ENCODE measurements around the gene TDRD12. TPM values are rescaled to one million over a fixed set of nuclear protein-coding genes. Genes with fewer than 3 reads are reported as not detected.
"Not testable (repeated sequence)": the region's sequence is repeated elsewhere in the genome, so short reads cannot be mapped to it uniquely, and the experiment has no call there.

The TDRD12 gene
- polyA plus RNA-seq, 3 donors, result 0.12 to 0.80 (median 0.69) TPM

DNA sequence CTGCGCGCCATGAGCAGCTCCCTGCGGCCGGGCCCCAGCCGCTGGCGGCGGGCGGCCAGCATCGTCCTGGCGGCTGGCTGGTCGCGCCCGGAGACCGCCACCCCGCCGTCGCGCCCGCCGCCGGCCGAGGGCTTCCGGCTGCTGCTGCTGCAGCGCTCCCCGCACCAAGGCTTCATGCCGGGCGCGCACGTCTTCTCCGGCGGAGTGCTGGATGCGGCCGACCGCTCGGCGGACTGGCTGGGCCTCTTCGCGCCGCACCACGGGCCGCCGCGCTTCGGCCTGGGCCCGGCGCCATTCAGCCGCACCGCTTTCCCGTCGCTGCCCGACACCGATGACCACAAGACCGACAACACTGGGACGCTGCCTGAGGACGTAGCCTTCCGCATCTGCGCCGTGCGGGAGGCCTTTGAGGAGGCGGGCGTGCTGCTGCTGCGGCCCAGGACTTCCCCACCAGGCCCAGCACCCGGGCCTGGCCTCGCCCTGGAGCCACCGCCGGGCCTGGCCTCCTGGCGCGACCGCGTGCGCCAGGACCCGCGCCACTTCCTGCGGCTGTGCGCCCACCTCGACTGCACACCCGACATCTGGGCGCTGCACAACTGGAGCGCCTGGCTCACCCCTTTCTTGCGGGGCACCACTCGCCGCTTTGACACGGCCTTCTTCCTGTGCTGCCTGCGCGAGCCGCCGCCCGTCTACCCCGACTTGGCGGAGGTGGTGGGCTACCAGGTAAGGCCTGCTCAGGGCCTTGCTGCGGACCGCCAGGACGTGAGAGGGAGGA lies 27.4 kb upstream of the TDRD12 start:
- no peak for DNase-seq (ENCODE audit: low read depth in 3 of 3, low spot score in 2 of 3)

DNA sequence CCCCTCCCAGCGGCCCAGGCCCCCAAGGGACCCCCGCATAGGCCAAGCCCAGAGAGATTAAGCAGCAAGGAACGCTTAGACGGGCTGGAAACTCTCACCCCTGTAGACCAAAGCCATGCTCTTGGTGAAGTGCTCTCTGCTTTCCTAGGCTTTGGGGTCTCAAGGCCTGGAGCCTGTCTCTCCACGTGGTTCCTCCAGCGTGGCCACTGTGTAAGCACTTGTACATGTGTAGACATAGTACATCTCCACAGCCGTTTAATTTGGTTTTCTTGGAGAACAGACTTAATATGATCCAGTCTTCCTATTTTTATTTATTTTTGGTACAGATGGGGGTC lies 26.9 kb upstream of the TDRD12 start:
- DNase-seq (ENCODE audit: low read depth in 3 of 3, low spot score in 2 of 3), result no peak

DNA sequence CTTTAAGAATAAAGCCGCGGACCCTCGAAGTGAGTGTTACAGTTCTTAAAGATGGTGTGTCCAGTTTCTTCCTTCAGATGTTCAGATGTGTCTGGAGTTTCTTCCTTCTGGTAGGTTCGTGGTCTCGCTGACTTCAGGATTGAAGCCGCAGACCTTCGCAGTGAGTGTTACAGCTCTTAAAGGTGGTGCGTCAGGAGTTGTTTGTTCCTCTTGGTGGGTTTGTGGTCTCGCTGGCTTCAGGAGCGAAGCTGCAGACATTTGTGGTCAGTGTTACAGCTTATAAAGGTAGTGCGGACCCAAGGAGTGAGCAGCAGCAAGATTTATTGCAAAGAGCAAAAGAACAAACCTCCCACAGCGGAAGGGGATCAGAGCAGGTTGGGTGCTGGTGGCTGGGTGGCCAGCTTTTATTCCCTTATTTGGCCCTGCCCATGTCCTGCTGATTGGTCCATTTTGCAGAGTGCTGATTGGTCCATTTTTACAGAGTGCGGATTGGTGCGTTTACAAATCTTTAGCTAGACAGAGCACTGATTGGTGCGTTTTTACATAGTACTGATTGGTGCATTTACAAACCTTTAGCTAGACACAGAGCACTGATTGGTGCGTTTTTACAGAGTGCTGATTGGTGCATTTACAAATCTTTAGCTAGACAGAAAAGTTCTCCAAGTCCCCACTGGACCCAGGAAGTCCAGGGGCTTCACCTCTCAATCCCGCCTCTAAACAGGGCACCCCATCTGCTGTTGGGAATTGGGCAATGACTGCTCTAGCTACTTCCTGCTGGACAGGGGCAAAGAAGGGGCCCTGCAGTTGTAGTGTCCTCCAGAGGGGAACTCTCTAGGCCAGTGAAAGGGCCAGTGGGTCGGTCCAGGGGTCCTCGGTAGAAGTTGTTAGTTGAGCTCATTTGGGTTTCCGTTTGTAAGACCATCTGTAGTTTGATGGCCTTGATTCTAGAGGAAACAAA lies 26.1 kb upstream of the TDRD12 start:
- not testable (repeated sequence) for DNase-seq (ENCODE audit: low read depth in 3 of 3, low spot score in 2 of 3)

DNA sequence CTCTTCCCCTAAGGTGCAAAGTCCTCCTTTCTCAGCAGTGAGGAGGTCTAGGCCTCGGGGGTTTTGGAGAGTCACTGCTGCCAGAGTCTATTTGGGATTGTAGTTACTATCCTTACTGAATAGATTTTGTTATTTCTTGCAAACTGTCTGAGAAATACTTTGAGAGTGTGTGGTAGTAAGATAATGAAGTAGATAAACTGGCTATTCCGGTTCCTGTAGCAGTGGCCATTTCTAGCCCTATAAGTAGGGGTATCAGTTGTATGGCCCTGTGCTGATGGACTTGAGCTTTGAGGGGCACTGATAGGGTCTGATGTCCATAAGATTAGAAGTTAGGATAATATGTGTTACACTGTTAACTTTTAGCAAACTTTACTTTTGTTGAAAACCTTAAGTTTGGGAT lies 25.3 kb upstream of the TDRD12 start:
- DNase-seq (ENCODE audit: low read depth in 3 of 3, low spot score in 2 of 3), result not testable (repeated sequence)

DNA sequence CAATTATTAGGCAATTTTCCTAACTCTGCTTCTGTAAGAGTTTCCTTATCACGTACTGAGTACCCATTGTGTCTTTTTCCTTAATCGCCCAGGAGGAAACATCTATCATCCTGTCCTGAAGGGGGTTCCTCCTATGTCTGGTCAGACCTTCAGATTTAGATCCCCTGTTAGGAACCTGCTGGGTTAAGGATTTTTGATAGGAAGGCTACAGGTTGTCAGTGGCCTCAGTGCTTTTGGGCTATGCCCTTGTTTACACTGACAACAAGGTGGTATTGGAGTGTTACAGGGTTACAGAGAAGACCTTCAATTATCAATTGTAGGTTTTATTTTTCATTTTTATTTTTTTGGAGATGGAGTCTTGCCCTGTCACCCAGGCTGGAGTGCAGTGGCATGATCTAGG lies 24.7 kb upstream of the TDRD12 start:
- DNase-seq (ENCODE audit: low read depth in 3 of 3, low spot score in 2 of 3), result not testable (repeated sequence)

DNA sequence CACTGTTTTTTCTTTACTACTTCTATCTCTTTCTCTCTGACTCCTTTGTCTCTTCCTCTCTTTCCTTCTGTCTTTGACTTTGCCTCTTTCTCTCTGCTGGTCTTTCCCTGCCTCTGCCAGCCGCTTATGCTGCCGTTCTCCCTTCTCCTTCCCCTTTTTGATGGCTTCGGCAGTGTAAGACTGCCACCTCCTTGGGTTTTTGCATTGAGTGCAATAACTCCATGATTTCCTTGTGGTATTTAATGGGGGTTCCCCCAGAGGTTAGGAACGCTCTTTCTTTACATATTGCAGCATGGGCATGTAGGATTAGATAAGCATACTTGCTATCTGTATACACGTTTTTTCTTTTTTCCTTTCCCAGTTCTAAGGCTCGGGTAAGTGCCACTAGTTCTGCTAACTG lies 24.1 kb upstream of the TDRD12 start:
- DNase-seq (ENCODE audit: low read depth in 3 of 3, low spot score in 2 of 3), result not testable (repeated sequence)

DNA sequence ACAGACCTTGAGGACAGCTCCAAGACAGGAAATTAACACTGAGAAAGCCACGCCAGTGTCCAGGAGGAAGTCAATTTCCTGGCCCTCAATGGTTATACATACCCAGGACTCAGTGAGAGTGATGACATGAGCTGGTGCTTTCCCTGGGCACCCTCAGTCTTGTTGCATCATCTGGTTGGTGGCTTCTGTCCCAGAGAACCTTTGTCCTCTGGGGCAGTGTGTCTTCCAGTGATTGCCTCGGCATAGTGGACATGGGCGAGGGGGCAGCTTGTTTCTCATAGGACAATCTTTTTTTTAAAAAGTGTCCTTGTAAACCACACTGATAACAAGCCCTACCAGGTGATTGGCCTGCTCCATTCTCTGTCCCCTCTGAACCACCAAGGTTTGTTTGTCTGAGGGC lies 22.8 kb upstream of the TDRD12 start:
- not testable (repeated sequence) for DNase-seq (ENCODE audit: low read depth in 3 of 3, low spot score in 2 of 3)

DNA sequence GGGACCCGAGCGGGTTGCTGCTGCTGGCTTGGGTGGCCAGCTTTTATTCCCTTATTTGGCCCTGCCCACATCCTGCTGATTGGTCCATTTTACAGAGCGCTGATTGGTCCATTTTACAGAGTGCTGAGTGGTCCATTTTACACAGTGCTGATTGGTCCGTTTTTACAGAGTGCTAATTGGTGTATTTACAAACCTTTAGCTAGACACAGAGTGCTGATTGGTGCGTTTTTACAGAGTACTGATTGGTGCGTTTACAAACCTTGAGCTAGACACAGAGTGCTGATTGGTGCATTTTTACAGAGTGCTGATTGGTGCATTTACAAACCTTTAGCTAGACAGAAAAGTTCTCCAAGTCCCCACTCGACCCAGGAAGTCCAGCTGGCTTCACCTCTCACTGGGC lies 19.4 kb upstream of the TDRD12 start:
- DNase-seq (ENCODE audit: low read depth in 3 of 3, low spot score in 2 of 3), result not testable (repeated sequence)

DNA sequence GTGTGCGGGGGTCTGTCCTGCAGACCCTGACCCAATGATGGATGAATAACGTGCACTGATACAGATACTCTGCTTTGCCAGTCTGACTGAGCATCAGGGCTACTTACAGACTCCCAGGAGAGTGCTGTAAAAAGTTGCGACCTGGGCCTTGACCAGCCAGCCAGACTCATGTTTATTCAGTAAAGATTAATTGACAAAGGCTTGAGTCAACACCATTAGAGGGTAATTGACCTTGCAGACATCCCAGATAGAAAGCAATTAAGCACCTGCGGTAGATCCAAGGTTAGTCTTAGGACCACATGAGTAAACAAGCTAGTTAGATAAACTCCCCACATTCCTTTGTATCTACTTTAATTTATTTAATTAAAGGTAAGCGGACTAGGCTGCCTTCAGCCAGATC lies 17.6 kb upstream of the TDRD12 start:
- DNase-seq (ENCODE audit: low read depth in 3 of 3, low spot score in 2 of 3), result no peak

DNA sequence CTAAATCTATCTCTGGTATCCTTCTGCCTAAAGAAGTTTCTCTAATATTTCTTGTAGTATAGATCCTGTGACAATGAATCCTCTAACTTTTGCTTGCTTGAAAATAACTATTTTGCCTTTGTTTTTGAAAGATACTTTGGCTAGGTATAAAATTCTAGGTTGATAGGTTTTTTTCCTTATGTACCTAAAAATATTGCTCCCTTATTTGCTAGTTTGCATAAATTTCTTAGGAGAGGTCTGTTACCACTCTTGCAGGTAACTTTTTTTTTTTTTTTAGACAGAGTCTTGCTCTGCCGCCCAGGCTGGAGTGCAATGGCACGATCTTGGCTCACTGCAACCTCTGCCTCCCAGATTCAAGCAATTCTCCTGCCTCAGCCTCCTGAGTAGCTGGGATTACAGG lies 15.6 kb upstream of the TDRD12 start:
- not testable (repeated sequence) for DNase-seq (ENCODE audit: low read depth in 3 of 3, low spot score in 2 of 3)

DNA sequence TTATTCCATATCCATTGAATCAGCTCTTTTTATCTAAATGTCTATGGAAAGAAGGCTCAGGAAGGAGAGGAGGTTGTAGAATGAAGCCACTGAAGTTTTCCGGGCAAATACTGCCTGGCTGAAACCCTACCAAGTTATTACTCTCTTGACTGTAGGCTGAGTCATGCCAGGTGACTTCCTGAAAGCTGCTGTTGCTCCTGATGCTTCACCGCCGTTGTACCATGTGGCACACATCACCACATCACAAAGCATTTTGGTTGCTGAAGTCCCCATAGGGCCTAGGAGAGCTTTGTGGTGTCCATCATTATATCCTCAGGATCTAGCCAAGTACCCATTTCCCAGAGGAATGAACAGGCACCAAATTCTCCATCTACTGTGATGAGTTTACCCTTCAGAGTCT lies 11.1 kb upstream of the TDRD12 start:
- no peak for DNase-seq (ENCODE audit: low read depth in 3 of 3, low spot score in 2 of 3)

DNA sequence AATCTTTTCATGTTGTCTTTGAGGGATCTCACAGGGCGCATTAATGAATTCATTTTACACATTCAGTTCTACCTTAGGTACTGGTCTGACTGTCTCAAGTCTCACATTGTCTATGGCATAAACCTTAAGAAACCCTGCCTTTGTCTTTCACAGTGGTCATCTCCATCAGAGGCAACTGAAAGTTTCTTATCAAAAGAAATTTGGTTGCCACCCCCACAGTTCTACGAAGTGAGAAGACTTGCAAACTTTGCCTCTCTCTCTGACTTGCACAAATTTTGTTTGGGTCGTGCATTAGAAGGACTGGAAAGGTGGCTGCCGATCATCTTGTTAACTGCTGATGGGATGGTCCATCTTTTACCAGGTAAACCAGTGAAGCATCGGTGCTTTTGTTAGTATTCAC lies 10.5 kb upstream of the TDRD12 start:
- no peak for DNase-seq (ENCODE audit: low read depth in 3 of 3, low spot score in 2 of 3)

DNA sequence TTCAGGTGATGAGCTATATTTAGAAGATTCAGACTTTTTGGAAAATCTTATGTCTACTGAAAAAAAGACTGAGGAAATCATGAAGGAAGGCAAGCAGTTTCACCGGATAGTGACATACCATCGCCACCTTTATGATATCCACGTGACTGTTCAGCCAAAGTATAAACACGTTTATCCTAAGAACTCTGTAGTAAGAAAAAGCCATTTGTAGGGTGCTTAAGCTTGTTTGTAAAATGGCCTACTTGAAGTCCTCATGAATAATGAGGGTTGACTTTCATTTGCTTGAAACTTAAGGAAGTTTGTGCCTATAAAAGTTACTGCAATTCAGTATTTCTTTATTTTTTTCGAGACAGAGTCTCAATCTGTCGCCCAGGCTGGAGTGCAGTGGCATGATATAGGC lies 7.8 kb upstream of the TDRD12 start:
- no peak for DNase-seq (ENCODE audit: low read depth in 3 of 3, low spot score in 2 of 3)

DNA sequence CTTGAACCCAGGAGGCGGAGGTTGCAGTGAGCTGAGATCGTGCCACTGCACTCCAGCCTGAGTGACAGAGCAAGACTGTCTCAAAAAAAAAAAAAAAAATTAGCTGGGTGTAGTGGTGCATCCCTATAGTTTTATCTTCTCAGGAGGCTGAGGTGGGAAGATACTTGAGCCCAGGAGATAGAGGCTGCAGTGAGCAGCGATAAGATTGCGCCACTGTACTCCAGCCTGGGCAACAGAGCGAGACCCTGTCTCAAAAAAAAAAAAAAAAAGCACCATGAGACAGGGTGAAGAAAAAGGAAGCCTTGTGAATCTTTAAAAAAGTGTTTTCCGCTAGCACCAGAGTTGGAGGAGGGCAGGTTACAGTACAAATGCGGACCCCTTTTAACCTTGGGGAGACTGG lies 3.4 kb upstream of the TDRD12 start:
- not testable (repeated sequence) for DNase-seq (ENCODE audit: low read depth in 3 of 3, low spot score in 2 of 3)

DNA sequence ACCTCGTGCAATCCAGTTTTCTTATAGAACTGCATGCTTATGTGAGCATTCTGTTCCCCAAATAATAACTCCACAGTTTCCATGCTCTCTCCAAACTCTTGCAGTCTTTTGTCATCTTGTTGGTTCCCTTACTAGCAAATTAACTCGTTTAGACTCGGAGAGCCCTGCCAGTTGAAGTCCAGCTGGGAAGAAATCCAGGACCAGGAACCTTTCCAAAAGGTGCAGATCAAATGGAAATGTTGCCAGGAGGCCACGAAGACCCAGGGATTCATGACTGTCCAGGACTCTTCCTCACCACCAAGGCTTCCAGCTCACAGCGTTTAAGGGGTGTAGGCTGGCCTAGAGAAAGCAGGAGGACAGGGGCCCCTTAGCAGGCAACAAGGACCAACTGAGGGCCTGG lies 2.1 kb upstream of the TDRD12 start:
- no peak for DNase-seq (ENCODE audit: low read depth in 3 of 3, low spot score in 2 of 3)

DNA sequence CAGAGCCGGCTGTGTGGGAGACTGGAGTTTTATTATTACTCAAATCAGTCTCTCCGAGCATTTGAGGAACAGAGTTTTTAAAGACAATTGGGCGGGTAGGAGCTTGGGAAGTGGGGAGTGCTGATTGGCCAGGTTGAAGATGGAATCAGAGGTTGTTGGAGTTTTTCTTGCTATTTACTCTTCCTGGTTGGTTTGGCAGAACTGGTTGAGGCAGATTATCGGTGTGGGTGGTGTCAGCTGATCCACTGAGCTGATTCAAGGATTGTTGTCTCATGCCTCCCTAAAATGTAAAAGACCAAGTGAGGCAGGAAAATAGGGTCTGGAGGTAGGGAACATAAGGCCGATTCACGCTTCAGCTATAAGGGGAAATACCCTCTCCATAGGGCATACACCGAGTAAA lies 1.3 kb upstream of the TDRD12 start:
- no peak for DNase-seq (ENCODE audit: low read depth in 3 of 3, low spot score in 2 of 3)

DNA sequence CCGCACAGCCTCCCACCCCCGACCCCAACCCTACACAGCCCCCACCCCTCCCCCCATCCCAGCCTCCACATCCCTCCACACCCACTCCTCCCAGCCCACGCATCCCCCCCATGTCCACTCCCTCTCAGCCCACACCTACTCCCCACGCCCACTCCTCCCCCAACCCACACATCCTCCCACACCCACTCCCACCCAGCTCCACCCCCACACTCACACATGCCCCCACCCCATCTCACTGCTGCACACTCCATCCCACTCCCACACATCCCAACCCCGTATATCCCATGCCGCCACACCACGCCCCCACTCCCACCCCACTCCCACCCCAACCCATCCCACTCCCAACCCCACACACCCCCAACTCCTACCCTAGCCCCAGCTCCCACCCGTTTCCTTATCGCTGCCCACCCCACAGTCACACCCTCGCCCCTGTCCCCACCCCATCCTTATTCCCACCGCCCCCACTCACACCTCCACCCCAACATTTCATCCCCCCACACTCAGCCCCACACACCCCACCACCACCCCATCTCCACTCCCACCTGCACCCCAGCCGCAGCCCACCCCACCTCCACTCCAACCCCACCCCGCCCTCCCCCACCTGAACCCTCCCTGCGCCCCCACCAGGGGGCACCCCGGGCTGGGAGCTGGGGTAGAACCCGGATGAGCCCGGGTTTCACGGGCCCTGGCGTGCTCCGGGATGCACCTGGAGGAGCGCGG lies 809 bp downstream of the TDRD12 start:
- DNase-seq (ENCODE audit: low read depth in 3 of 3, low spot score in 2 of 3), result no peak

DNA sequence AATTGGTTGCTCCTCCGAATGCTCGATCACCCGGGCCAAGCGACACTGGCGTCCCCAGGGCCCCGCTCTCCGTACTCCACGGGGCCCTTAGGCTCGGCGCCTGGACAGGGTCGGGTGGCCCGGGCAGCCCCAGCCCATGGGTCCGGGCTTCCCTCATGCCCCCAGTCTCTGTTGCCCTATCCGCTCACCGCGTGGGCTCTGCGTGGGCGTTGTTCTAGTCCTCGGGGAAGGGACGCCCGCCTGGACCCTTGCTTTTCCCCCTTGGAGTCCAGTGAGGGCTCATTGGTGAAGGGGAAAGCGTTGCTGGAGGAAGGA lies 1.3 kb downstream of the TDRD12 start:
- no peak for DNase-seq (ENCODE audit: low read depth in 3 of 3, low spot score in 2 of 3)

DNA sequence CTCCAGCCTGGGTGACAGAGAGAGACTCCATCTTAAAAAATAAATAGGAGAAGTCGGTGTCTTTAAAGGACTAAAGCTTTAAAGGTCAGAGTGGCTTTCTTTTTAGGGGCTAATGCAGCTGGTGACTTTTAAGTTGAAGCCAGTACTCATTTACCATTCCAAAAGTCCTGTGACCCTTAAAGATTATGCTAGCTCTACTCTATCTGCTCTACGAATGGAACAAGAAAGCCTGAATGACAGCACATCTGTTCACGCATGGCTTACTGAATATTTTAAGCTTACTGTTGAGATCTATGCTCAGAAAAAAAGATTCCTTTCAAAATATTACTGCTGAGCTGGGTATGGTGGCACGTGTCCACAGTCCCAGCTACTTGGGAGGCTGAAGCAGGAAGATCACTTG lies 16.4 kb downstream of the TDRD12 start:
- no peak for DNase-seq (ENCODE audit: low read depth in 3 of 3, low spot score in 2 of 3)

DNA sequence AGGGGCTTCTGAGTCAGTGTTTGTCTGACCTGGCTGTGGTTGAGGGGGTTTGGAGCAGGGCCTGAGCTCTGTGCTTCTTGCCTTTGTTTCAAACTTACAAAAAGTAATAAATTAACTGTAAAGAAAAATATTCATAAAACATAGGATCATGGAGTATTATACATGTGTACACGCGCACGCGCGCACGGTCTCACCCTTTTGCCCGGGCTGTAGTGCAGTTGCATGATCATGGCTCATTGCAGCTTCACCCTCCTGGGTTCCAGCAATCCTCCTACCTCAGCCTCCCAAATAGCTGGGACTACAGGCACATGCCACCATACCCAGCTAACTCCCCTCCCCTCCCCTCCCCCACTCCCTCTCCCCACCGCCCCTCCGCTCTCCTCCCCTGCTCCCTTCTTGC lies 23.5 kb downstream of the TDRD12 start:
- no peak for DNase-seq (ENCODE audit: low read depth in 3 of 3, low spot score in 2 of 3)

DNA sequence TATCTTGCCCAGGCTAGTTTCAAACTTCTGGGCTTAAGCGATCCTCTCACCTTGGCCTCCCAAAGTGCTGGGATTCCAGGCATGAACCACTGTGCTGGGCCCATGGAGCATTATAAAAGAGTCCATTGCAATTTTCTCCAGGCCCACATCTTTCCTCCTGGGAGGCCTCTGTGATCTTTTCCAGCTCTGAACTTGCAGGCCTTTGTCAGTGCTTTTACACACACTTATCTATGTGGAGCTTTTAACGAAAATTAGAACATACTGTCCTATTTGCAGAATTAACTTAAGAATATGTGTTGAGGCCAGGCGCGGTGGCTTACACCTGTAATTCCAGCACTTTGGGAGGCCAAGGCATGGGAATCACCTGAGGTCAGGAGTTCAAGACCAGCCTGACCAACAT lies 23.9 kb downstream of the TDRD12 start:
- DNase-seq (ENCODE audit: low read depth in 3 of 3, low spot score in 2 of 3), result no peak
